Kidney epithelial cell (primary cell): ENCODE measurements around the gene IFNB1. TPM values are rescaled to one million over a fixed set of nuclear protein-coding genes. Genes with fewer than 3 reads are reported as not detected.

Experiments used
- DNase-seq: peaks from one replicate; pipeline ENCODE4 v3.0.0-alpha.2; 2010; ENCODE audit warnings: low read depth
- H3K27me3 ChIP-seq: 2 replicates; pipeline ENCODE4 v1.6.0; 2011; ENCODE audit warnings: low read length; ENCODE audit not compliant: control insufficient read depth, insufficient read depth
- H3K36me3 ChIP-seq: 2 replicates; pipeline ENCODE4 v1.5.1; 2011; ENCODE audit warnings: low read length; ENCODE audit not compliant: control insufficient read depth, insufficient read depth
- H3K4me3 ChIP-seq: 2 replicates; pipeline ENCODE4 v1.5.1; 2011; ENCODE audit warnings: low read depth, mild to moderate bottlenecking, control low read depth, low read length
- total RNA-seq: library from RNA; depleted of rRNA; stranded (reverse); fragments of >200 nt; gene quantifications from 2 replicates; pipeline ENCODE4 v1.2.3, GENCODE V29; 2015
- TF ChIP-seq, protein P1 (sequence below): IDR thresholded peaks from 2 replicates; pipeline ENCODE4 v1.5.1; 2011; ENCODE audit warnings: mild to moderate bottlenecking, moderate library complexity, low read length, control low read depth, inconsistent platforms; ENCODE audit not compliant: insufficient read depth, poor library complexity, severe bottlenecking

The IFNB1 gene
- total RNA-seq, 1 donor from 2014 or later = not detected

DNA sequence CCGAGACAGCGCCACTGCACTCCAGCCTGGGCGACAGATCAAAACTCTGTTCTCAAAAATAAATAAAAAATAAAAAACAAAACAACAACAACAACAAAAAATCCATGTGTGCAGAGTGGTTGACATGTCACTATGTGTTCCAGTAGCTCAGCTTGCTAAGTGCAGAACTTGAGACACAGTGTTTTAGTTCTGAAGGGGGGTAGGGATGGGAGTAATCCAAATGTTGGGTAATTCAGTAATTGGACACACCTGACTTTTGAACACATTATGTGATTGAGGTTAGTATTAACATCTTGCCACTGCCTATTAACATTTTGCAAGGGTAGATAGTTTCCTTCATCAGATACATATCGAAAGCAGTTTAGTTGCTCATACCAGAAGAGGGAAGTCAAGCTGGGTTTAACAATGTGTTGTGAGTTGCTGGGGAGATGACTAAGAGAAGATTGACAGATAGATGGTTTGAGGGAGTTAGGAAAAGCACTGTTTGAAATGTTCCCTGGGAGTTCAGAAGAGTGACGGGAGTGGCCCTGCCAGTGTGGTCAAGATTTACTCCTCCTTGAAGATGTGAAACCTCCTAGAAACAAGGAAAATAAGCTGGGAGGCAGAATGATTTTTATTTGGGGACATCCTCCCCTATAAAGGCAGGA lies 47.2 kb downstream of the IFNB1 start:
- peak; percentile 41 for DNase-seq

DNA sequence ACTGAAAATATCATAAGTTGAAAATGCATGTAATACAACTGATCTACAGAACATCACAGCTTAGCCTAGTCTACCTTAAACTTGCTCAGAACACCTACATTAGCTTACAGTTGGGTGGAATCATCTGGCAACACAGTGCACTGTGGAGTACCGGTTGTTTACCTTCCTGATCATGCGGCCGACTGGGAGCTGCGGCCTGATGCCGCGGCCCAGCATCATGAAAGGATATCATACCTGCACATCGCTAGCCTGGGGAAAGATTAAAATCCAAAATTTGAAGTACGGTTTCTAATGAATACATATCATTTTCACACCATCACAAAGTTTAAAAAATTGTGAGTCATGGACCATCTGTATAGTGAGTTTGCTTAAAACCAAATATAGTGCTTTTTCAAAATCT lies 48.1 kb downstream of the IFNB1 start:
- Histone ChIP-seq H3K27me3 (no peaks in the 10 kb centered on the region), H3K36me3 (no peaks in the 10 kb centered on the region), H3K4me3 (no peak overlapping the region)
- TF ChIP-seq, protein P1, sequence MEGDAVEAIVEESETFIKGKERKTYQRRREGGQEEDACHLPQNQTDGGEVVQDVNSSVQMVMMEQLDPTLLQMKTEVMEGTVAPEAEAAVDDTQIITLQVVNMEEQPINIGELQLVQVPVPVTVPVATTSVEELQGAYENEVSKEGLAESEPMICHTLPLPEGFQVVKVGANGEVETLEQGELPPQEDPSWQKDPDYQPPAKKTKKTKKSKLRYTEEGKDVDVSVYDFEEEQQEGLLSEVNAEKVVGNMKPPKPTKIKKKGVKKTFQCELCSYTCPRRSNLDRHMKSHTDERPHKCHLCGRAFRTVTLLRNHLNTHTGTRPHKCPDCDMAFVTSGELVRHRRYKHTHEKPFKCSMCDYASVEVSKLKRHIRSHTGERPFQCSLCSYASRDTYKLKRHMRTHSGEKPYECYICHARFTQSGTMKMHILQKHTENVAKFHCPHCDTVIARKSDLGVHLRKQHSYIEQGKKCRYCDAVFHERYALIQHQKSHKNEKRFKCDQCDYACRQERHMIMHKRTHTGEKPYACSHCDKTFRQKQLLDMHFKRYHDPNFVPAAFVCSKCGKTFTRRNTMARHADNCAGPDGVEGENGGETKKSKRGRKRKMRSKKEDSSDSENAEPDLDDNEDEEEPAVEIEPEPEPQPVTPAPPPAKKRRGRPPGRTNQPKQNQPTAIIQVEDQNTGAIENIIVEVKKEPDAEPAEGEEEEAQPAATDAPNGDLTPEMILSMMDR = no peak
- DNase-seq = no peak

More for the DNA sequence above, 47.2 kb downstream of the IFNB1 start:
- TF ChIP-seq, protein P1 = no peak
- Histone ChIP-seq H3K36me3 (no peaks in the 10 kb centered on the region), H3K27me3 (no peaks in the 10 kb centered on the region), H3K4me3 (no peak overlapping the region)

DNA sequence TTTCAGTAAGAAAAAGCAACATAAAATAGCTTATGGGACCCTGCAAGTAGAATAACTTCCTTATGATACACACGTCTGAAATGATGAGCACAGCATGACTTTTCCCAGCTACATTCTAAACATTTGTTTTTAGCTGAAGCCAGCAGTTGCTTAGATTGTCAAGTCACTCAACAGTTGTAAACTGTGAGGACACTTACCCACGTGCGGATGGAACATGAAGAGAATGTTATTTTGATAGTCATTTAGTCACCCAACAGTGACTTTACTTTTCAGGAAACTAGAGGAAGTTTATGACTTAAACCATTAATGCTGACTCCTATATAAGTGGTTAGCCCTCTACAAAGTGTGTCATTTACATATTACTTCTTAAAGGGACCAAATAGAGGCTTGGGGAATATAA lies 49.3 kb downstream of the IFNB1 start:
- no peak for DNase-seq
- TF ChIP-seq, protein P1 = no peak
- no peaks in the 10 kb centered on the region for H3K27me3 ChIP-seq
- H3K36me3 ChIP-seq = no peaks in the 10 kb centered on the region
- no peak overlapping the region for H3K4me3 ChIP-seq

DNA sequence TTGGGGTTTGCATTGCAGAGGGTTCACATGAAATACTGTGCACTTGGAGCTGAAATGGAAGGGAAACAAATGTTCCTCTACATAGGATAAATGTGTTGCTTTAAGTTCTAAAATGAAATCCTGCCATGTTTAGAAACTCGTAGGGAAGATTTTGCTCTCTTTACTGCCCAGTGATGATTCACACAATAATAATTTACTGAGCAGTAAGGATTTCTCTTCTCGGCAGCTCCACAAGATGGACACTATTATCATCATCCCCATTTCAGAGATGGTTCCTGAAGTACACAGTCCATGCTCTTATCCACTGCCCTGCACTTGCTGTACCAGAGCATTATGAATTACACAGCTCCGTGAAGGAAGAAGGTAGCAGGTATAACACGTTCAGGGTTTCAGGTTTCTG lies 50.4 kb downstream of the IFNB1 start:
- DNase-seq = no peak
- no peaks in the 10 kb centered on the region for H3K36me3 ChIP-seq
- TF ChIP-seq, protein P1 = no peak
- H3K4me3 ChIP-seq = no peak overlapping the region
- H3K27me3 ChIP-seq = no peaks in the 10 kb centered on the region

Other genes with a start within 250 kb of the IFNB1 start
- 0.46 and 0.62 TPM in 2 replicates for gene HACD4, start 46.3 kb downstream of the IFNB1 start, total RNA-seq
- gene IFNW1, start 63.9 kb upstream of the IFNB1 start, total RNA-seq = not detected in 2 replicates
- gene IFNA21, start 88.7 kb upstream of the IFNB1 start, total RNA-seq = not detected in 2 replicates
- not detected in 2 replicates for gene IFNA4, start 109.6 kb upstream of the IFNB1 start, total RNA-seq
- not detected in 2 replicates for gene IFNA7, start 124.3 kb upstream of the IFNB1 start, total RNA-seq
- not detected in 2 replicates for gene IFNA10, start 129.2 kb upstream of the IFNB1 start, total RNA-seq
- gene IFNA16, start 139.4 kb upstream of the IFNB1 start, total RNA-seq = not detected in 2 replicates
- not detected in 2 replicates for gene IFNA17, start 150.3 kb upstream of the IFNB1 start, total RNA-seq
- gene IFNA14, start 162.1 kb upstream of the IFNB1 start, total RNA-seq = not detected in 2 replicates
- not detected in 2 replicates for gene IFNA5, start 227.4 kb upstream of the IFNB1 start, total RNA-seq